SU-DHL-6 (cell line): Measurements from ENCODE around the gene CAPG.

ENCODE experiments used
- H2AFZ ChIP-seq: fragments of 200-600 bp; sonication (generic); 2 replicates; pipeline ENCODE4 v1.6.1; 2014; ENCODE audit warnings: low read depth, mild to moderate bottlenecking, moderate library complexity, mixed read lengths, antibody characterized with exemption, low read length; ENCODE audit not compliant: severe bottlenecking
- H3F3A ChIP-seq: fragments of 200-600 bp; shearing (Covaris generic); 2 replicates; pipeline ENCODE4 v1.6.0; 2016; ENCODE audit warnings: antibody characterized with exemption, mild to moderate bottlenecking; ENCODE audit not compliant: insufficient read depth
- H3K27ac ChIP-seq: fragments of 200-600 bp; sonication (generic); 2 replicates; pipeline ENCODE4 v1.5.1; 2016; ENCODE audit warnings: low read depth, mild to moderate bottlenecking, low read length, moderate library complexity, mixed read lengths
- H3K27me3 ChIP-seq: fragments of 200-600 bp; sonication (generic), shearing (Covaris generic); 2 replicates; pipeline ENCODE4 v1.6.0; 2014; ENCODE audit warnings: mild to moderate bottlenecking, low read length
- H3K36me3 ChIP-seq: fragments of 200-600 bp; sonication (generic); 2 replicates; pipeline ENCODE4 v1.6.1; 2014; ENCODE audit warnings: mild to moderate bottlenecking, low read length, mixed read lengths
- H3K4me2 ChIP-seq: fragments of 300-600, 200-600 bp; shearing (Covaris generic), sonication (generic); 2 replicates; pipeline ENCODE4 v1.6.0; 2014; ENCODE audit warnings: low read length, low read depth, mild to moderate bottlenecking; ENCODE audit not compliant: poor library complexity, severe bottlenecking
- H3K4me3 ChIP-seq: fragments of 200-600 bp; sonication (generic); 2 replicates; pipeline ENCODE4 v1.5.1; 2014; ENCODE audit warnings: antibody characterized with exemption, low read length, mild to moderate bottlenecking, mixed read lengths; ENCODE audit not compliant: insufficient read depth, poor library complexity, severe bottlenecking
- H3K79me2 ChIP-seq: fragments of 200-600 bp; sonication (generic); 2 replicates; pipeline ENCODE4 v1.6.1; 2014; ENCODE audit warnings: mild to moderate bottlenecking, low read length, moderate library complexity; ENCODE audit not compliant: insufficient read depth
- H3K9ac ChIP-seq: fragments of 200-600 bp; sonication (generic); 2 replicates; pipeline ENCODE4 v1.7.0; 2014; ENCODE audit warnings: mild to moderate bottlenecking, low read length
- H3K9me2 ChIP-seq: fragments of 200-600 bp; sonication (generic); replicated peaks from 2 replicates; pipeline ENCODE4 v1.6.1; 2014; ENCODE audit warnings: low read length; ENCODE audit not compliant: insufficient read depth
- H3K9me3 ChIP-seq: fragments of 200-600 bp; sonication (generic); 2 replicates; pipeline ENCODE4 v1.6.1; 2014; ENCODE audit warnings: low read length, mixed read lengths; ENCODE audit not compliant: insufficient read depth
- H4K20me1 ChIP-seq: fragments of 200-600 bp; sonication (generic); 2 replicates; pipeline ENCODE4 v1.6.1; 2014; ENCODE audit warnings: low read depth, mild to moderate bottlenecking, antibody characterized with exemption, low read length, moderate library complexity, mixed read lengths
- CTCF ChIP-seq: fragments of 200-600 bp; sonication (generic); IDR thresholded peaks from one replicate; pipeline ENCODE4 v1.5.1; 2017; ENCODE audit warnings: antibody characterized with exemption, mild to moderate bottlenecking, low read length, moderate library complexity; ENCODE audit not compliant: insufficient read depth, poor library complexity, severe bottlenecking
- EZH2phosphoT487 ChIP-seq: fragments of 200-600 bp; sonication (generic), shearing (Covaris generic); conservative IDR thresholded peaks from 2 replicates; pipeline ENCODE4 v1.6.1; 2018; ENCODE audit warnings: mild to moderate bottlenecking, antibody characterized with exemption, low read length, moderate library complexity, mixed read lengths

The CAPG gene

GRCh38 chr2:85436836-85437487 is 26.8 kb upstream of the CAPG start:
- Histone ChIP-seq H3K9me3 (no peaks in the 10 kb centered on the region), H4K20me1 (no peaks in the 10 kb centered on the region), H2AFZ (peak overlapping the region; percentile 82), H3K9ac (peak overlapping the region; percentile 55), H3K4me3 (peak overlapping the region; percentile 53), H3K27me3 (no peaks in the 10 kb centered on the region), H3K79me2 (no peaks in the 10 kb centered on the region), H3K9me2 (no peaks in the 10 kb centered on the region), H3F3A (no peaks in the 10 kb centered on the region), H3K27ac (peak overlapping the region; percentile 6; the same call in 1 of the 2 replicates), H3K4me2 (peak overlapping the region; percentile 83), H3K36me3 (no peaks in the 10 kb centered on the region)
- TF ChIP-seq CTCF = no peak
- TF ChIP-seq EZH2phosphoT487 = no peak

- no peak for TF ChIP-seq EZH2phosphoT487
- no peak for TF ChIP-seq CTCF
- H3K4me3 ChIP-seq = no peak overlapping the region
- H3K79me2 ChIP-seq = no peaks in the 10 kb centered on the region
- no peak overlapping the region for H3K9ac ChIP-seq
- H3K4me2 ChIP-seq = no peak overlapping the region
- no peaks in the 10 kb centered on the region for H3F3A ChIP-seq
- no peaks in the 10 kb centered on the region for H3K27me3 ChIP-seq
- no peak overlapping the region for H2AFZ ChIP-seq
- no peak overlapping the region for H3K27ac ChIP-seq
- H3K9me3 ChIP-seq = no peaks in the 10 kb centered on the region
- H4K20me1 ChIP-seq = no peaks in the 10 kb centered on the region
- H3K9me2 ChIP-seq = no peaks in the 10 kb centered on the region
- H3K36me3 ChIP-seq = no peaks in the 10 kb centered on the region
These were observed 26.0 kb upstream of the CAPG start for GRCh38 chr2:85435981-85436835.

GRCh38 chr2:85435220-85435958 is 25.2 kb upstream of the CAPG start:
- H3K9me2 ChIP-seq = no peaks in the 10 kb centered on the region

More at GRCh38 chr2:85435220-85435958, 25.2 kb upstream of the CAPG start:
- Histone ChIP-seq H3K79me2 (no peaks in the 10 kb centered on the region), H3K9me3 (no peaks in the 10 kb centered on the region), H3K36me3 (no peaks in the 10 kb centered on the region), H3F3A (no peaks in the 10 kb centered on the region), H3K27me3 (no peaks in the 10 kb centered on the region), H3K27ac (no peak overlapping the region), H3K4me3 (no peak overlapping the region), H4K20me1 (no peaks in the 10 kb centered on the region), H3K4me2 (no peak overlapping the region), H2AFZ (no peak overlapping the region), H3K9ac (no peak overlapping the region)
- TF ChIP-seq EZH2phosphoT487 (no peak), CTCF (no peak)
